ENCODE results near the gene MYMK. TPM values are rescaled to one million over a fixed set of nuclear protein-coding genes. Genes with fewer than 3 reads are reported as not detected.

MYMK gene
- total and polyA plus RNA-seq, 7 experiments from 2014 or later = not detected

DNA sequence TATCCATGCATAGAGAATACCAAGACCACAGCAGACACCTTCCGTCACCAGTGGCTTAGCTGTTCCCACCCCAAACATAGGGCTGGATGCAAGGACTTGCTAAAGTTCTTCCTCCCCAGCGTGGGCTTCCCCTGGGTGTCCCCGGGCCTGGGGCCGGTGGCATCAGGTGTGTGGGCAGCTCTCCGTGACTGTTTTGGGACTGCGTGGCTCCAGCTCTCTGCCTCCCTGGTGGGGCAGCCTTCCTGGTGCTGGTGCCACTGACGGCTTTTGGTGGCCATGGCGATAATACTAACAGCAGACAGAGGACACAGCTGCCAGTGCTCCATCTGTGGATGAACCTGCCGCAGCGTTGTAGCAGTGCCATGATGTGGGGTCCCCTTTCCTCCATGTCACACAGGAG is 60.1 kb downstream of the MYMK start:
- ATAC-seq (no peak), DNase-seq (no peak)
- H3K4me3 Mint-ChIP-seq = no peak overlapping the region
- CTCF ChIA-PET = no interaction called here
- Histone ChIP-seq H3K4me1 (ENCODE audit: control insufficient read depth in 2 of 2, insufficient read depth in 2 of 2, low read length in 2 of 2) (no peaks in the 10 kb centered on the region), H3K27me3 (ENCODE audit: control insufficient read depth in 2 of 2, insufficient read depth in 2 of 2, low read length in 2 of 2) (no peaks in the 10 kb centered on the region), H3K36me3 (ENCODE audit: control insufficient read depth in 2 of 3, insufficient read depth in 3 of 3, low read length in 3 of 3) (no peaks in the 10 kb centered on the region), H3K4me3 (ENCODE audit: low read length) (no peak overlapping the region), H3K27ac (ENCODE audit: low read depth, low read length) (no peak overlapping the region), H3K9me3 (ENCODE audit: control insufficient read depth in 2 of 3, low read length in 3 of 3) (no peaks in the 10 kb centered on the region)
- H3K36me3 Mint-ChIP-seq = no peaks in the 10 kb centered on the region
- POLR2A ChIA-PET = no interaction called here
- H3K27ac Mint-ChIP-seq = no peak overlapping the region
- H3K9me3 Mint-ChIP-seq = no peaks in the 10 kb centered on the region
- H3K4me1 Mint-ChIP-seq = peaks cover 0 to 7% (median 4%) of the 10 kb centered on the region in 7 donors
- intact Hi-C loops (cut with micrococcal nuclease) = no loop called here
- peaks cover 0 to 10% (median 0%) of the 10 kb centered on the region in 5 donors for H3K27me3 Mint-ChIP-seq

Other genes starting within 250 kb of the MYMK start
- 1 to 10 TPM in 2 of 5 experiments, not detected in 3; 1.7 to 3.3 TPM for gene ABO, start 249.8 kb downstream of the MYMK start, total RNA-seq
- not detected for gene ABO, start 249.8 kb downstream of the MYMK start, polyA plus RNA-seq
- 10 to 100 TPM; 15.4 to 33.5 (median 23.4) TPM for gene SURF6, start 188.8 kb downstream of the MYMK start, total RNA-seq
- 10 to 100 TPM in 1 of 2 donors, 1 to 10 TPM in 1; 9.8 to 18.7 TPM for gene SURF6, start 188.8 kb downstream of the MYMK start, polyA plus RNA-seq
- 10 to 100 TPM; 26.5 to 44.6 (median 32.8) TPM for gene MED22, start 176.8 kb downstream of the MYMK start, total RNA-seq
- 10 to 100 TPM; 13.5 to 20.2 TPM for gene MED22, start 176.8 kb downstream of the MYMK start, polyA plus RNA-seq
- 1,000 to 10,000 TPM; 2,002 to 2,815 (median 2,428) TPM for gene RPL7A, start 176.7 kb downstream of the MYMK start, total RNA-seq
- 1,000 to 10,000 TPM; 1,347 to 1,421 TPM for gene RPL7A, start 176.7 kb downstream of the MYMK start, polyA plus RNA-seq
- 10 to 100 TPM; 40.5 to 53.5 (median 47.9) TPM for gene SURF1, start 168.5 kb downstream of the MYMK start, total RNA-seq
- 100 to 1,000 TPM in 1 of 2 donors, 10 to 100 TPM in 1; 96.1 to 128 TPM for gene SURF1, start 168.5 kb downstream of the MYMK start, polyA plus RNA-seq
- 10 to 100 TPM; 15.0 to 23.5 (median 15.6) TPM for gene SURF2, start 168.4 kb downstream of the MYMK start, total RNA-seq
- 10 to 100 TPM; 28.1 to 44.5 TPM for gene SURF2, start 168.4 kb downstream of the MYMK start, polyA plus RNA-seq
- gene SURF4, start 148.9 kb downstream of the MYMK start, total RNA-seq = 100 to 1,000 TPM in 1 of 5 experiments, 10 to 100 TPM in 4; 72.5 to 196 (median 75.1) TPM
- 100 to 1,000 TPM in 1 of 2 donors, 10 to 100 TPM in 1; 99.5 to 121 TPM for gene SURF4, start 148.9 kb downstream of the MYMK start, polyA plus RNA-seq
- 1 to 10 TPM; 1.1 to 1.8 (median 1.5) TPM for gene STKLD1, start 148.6 kb downstream of the MYMK start, total RNA-seq
- gene STKLD1, start 148.6 kb downstream of the MYMK start, polyA plus RNA-seq = under 1 TPM in 1 of 2 donors, not detected in 1; 0.78 TPM
- 10 to 100 TPM; 17.8 to 44.1 (median 28.6) TPM for gene REXO4, start 106.9 kb downstream of the MYMK start, total RNA-seq
- gene REXO4, start 106.9 kb downstream of the MYMK start, polyA plus RNA-seq = 10 to 100 TPM; 14.0 to 29.9 TPM
- gene ADAMTS13, start 102.6 kb downstream of the MYMK start, total RNA-seq = 1 to 10 TPM; 1.6 to 3.1 (median 2.5) TPM
- under 1 TPM; 0.07 to 0.35 TPM for gene ADAMTS13, start 102.6 kb downstream of the MYMK start, polyA plus RNA-seq
- 1 to 10 TPM in 4 of 5 experiments, under 1 TPM in 1; 0.56 to 4.7 (median 3.1) TPM for gene CACFD1, start 65.0 kb downstream of the MYMK start, total RNA-seq
- 1 to 10 TPM; 2.5 to 3.7 TPM for gene CACFD1, start 65.0 kb downstream of the MYMK start, polyA plus RNA-seq
- gene SLC2A6, start 45.9 kb downstream of the MYMK start, total RNA-seq = 10 to 100 TPM in 1 of 5 experiments, 1 to 10 TPM in 4; 2.4 to 34.7 (median 3.6) TPM
- 1 to 10 TPM; 2.6 TPM for gene SLC2A6, start 45.9 kb downstream of the MYMK start, polyA plus RNA-seq
- gene ADAMTSL2, start 9.7 kb upstream of the MYMK start, total RNA-seq = 1 to 10 TPM in 1 of 5 experiments, under 1 TPM in 3, not detected in 1; 0.69 to 2.7 (median 0.81) TPM
- gene ADAMTSL2, start 9.7 kb upstream of the MYMK start, polyA plus RNA-seq = under 1 TPM; 0.16 to 0.19 TPM
- gene FAM163B, start 84.4 kb upstream of the MYMK start, total RNA-seq = not detected
- not detected for gene FAM163B, start 84.4 kb upstream of the MYMK start, polyA plus RNA-seq
- gene DBH, start 111.4 kb upstream of the MYMK start, total RNA-seq = 1 to 10 TPM in 1 of 5 experiments, under 1 TPM in 3, not detected in 1; 0.08 to 1.2 (median 0.14) TPM
- gene DBH, start 111.4 kb upstream of the MYMK start, polyA plus RNA-seq = under 1 TPM; 0.14 to 0.38 TPM
- gene SARDH, start 213.4 kb upstream of the MYMK start, total RNA-seq = 10 to 100 TPM in 3 of 5 experiments, 1 to 10 TPM in 1, under 1 TPM in 1; 0.73 to 27.2 (median 16.5) TPM
- gene SARDH, start 213.4 kb upstream of the MYMK start, polyA plus RNA-seq = 10 to 100 TPM; 10.2 to 11.0 TPM